ENCODE data around the gene NCAM1.

- TF ChIP-seq RAD21 (IDR thresholded peaks at IDR 0.05; ENCODE audit: low read depth) (no peak), EGR1 (IDR thresholded peaks at IDR 0.05) (no peak), TAF1 (IDR thresholded peaks at IDR 0.05; ENCODE audit: low read depth) (no peak), CREB1 (IDR thresholded peaks at IDR 0.05; ENCODE audit: low read depth) (no peak), REST (IDR thresholded peaks at IDR 0.05; ENCODE audit: low read depth) (no peak), TCF12 (IDR thresholded peaks at IDR 0.05; ENCODE audit: low read depth) (no peak), USF1 (IDR thresholded peaks at IDR 0.05) (no peak), YY1 (IDR thresholded peaks at IDR 0.05; ENCODE audit: low read depth) (no peak)
These were observed 240.0 kb downstream of the NCAM1 start for GRCh38 chr11:113201054-113201818.

All from Ishikawa (cell line).